ENCODE results near the gene TNRC6C.

DNA sequence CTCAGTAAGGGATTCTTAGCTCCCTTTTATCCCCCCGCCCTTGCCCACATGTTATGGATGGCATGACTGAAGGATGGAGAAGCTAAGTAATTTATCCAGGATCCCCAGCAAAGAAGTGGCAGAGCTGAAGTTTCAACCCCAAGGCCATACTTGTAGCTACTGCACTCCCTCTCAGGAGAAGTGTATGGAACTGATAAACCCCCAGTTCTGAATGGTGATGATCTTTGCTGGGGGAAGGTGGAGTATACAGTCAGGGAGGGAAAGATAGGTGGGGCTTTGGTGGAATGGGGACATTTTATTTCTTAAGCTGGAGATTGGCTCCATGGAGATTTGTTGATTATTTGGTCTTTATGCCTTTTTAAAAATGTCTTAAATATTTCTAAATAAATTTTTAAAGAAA, 58.3 kb downstream of the TNRC6C start:
- TF ChIP-seq, protein P1, sequence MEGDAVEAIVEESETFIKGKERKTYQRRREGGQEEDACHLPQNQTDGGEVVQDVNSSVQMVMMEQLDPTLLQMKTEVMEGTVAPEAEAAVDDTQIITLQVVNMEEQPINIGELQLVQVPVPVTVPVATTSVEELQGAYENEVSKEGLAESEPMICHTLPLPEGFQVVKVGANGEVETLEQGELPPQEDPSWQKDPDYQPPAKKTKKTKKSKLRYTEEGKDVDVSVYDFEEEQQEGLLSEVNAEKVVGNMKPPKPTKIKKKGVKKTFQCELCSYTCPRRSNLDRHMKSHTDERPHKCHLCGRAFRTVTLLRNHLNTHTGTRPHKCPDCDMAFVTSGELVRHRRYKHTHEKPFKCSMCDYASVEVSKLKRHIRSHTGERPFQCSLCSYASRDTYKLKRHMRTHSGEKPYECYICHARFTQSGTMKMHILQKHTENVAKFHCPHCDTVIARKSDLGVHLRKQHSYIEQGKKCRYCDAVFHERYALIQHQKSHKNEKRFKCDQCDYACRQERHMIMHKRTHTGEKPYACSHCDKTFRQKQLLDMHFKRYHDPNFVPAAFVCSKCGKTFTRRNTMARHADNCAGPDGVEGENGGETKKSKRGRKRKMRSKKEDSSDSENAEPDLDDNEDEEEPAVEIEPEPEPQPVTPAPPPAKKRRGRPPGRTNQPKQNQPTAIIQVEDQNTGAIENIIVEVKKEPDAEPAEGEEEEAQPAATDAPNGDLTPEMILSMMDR (IDR thresholded peaks at IDR 0.05): no peak
- no peak for TF ChIP-seq POLR2A (IDR thresholded peaks at IDR 0.05)

Measured in lower leg skin (tissue), 3 donors.